ENCODE results near the gene WDR27. TPM values are rescaled to one million over a fixed set of nuclear protein-coding genes. Genes with fewer than 3 reads are reported as not detected.

Gene WDR27
- total RNA-seq, 1 donor from 2014 or later: 59.0 TPM

- H3K36me3 Mint-ChIP-seq (ENCODE audit: low read depth, unreplicated experiment): peaks cover 14% of the 10 kb centered on the region
- H3K4me1 Mint-ChIP-seq (ENCODE audit: unreplicated experiment): no peaks in the 10 kb centered on the region
- TF ChIP-seq, protein P1, sequence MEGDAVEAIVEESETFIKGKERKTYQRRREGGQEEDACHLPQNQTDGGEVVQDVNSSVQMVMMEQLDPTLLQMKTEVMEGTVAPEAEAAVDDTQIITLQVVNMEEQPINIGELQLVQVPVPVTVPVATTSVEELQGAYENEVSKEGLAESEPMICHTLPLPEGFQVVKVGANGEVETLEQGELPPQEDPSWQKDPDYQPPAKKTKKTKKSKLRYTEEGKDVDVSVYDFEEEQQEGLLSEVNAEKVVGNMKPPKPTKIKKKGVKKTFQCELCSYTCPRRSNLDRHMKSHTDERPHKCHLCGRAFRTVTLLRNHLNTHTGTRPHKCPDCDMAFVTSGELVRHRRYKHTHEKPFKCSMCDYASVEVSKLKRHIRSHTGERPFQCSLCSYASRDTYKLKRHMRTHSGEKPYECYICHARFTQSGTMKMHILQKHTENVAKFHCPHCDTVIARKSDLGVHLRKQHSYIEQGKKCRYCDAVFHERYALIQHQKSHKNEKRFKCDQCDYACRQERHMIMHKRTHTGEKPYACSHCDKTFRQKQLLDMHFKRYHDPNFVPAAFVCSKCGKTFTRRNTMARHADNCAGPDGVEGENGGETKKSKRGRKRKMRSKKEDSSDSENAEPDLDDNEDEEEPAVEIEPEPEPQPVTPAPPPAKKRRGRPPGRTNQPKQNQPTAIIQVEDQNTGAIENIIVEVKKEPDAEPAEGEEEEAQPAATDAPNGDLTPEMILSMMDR (IDR thresholded peaks at IDR 0.05; ENCODE audit: unreplicated experiment): no peak
- no peak for DNase-seq (ENCODE audit: low spot score)
- no peak overlapping the region for H3K4me3 Mint-ChIP-seq (ENCODE audit: unreplicated experiment)
- H3K27me3 Mint-ChIP-seq (ENCODE audit: unreplicated experiment): peaks cover 2% of the 10 kb centered on the region
- H3K9me3 Mint-ChIP-seq (ENCODE audit: unreplicated experiment): no peaks in the 10 kb centered on the region
- H3K27ac Mint-ChIP-seq (ENCODE audit: unreplicated experiment): no peak overlapping the region
Measured at GRCh38 chr6:169564453-169565240, 137.2 kb downstream of the WDR27 start.

- peaks cover 2% of the 10 kb centered on the region for H3K27me3 Mint-ChIP-seq (ENCODE audit: unreplicated experiment)
- DNase-seq (ENCODE audit: low spot score): no peak
- TF ChIP-seq, protein P1 (IDR thresholded peaks at IDR 0.05; ENCODE audit: unreplicated experiment): no peak
- H3K36me3 Mint-ChIP-seq (ENCODE audit: low read depth, unreplicated experiment): peaks cover 16% of the 10 kb centered on the region
- no peak overlapping the region for H3K27ac Mint-ChIP-seq (ENCODE audit: unreplicated experiment)
- H3K4me3 Mint-ChIP-seq (ENCODE audit: unreplicated experiment): no peak overlapping the region
- H3K4me1 Mint-ChIP-seq (ENCODE audit: unreplicated experiment): no peaks in the 10 kb centered on the region
- no peaks in the 10 kb centered on the region for H3K9me3 Mint-ChIP-seq (ENCODE audit: unreplicated experiment)
Measured at GRCh38 chr6:169561665-169562064, 140.2 kb downstream of the WDR27 start.

DNA sequence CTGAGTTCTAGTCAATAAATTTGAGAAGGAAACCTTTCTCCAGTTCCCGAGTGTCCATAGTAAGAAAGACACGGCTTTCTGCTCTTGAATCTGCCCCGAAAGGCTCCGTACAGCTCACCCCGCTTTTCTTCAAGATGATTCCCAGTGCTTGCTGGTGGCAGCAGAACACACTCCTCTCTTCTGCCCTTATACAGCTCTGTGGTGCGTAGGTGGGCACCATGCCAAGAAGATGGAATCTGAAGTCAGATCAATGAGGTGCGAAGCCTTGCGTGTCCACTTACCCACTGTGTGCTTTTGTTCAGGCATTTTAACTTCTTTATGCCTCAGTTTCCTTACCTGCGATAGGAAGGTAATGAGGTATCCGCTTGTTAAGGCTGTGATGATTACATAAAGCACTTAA lies 142.2 kb downstream of the WDR27 start:
- DNase-seq (ENCODE audit: low spot score): no peak
- peaks cover 16% of the 10 kb centered on the region for H3K36me3 Mint-ChIP-seq (ENCODE audit: low read depth, unreplicated experiment)
- TF ChIP-seq, protein P1 (IDR thresholded peaks at IDR 0.05; ENCODE audit: unreplicated experiment): no peak
- no peaks in the 10 kb centered on the region for H3K4me1 Mint-ChIP-seq (ENCODE audit: unreplicated experiment)
- no peaks in the 10 kb centered on the region for H3K9me3 Mint-ChIP-seq (ENCODE audit: unreplicated experiment)
- peak overlapping the region; percentile 56 for H3K4me3 Mint-ChIP-seq (ENCODE audit: unreplicated experiment)
- peaks cover under 1% of the 10 kb centered on the region for H3K27me3 Mint-ChIP-seq (ENCODE audit: unreplicated experiment)
- H3K27ac Mint-ChIP-seq (ENCODE audit: unreplicated experiment): no peak overlapping the region

DNA sequence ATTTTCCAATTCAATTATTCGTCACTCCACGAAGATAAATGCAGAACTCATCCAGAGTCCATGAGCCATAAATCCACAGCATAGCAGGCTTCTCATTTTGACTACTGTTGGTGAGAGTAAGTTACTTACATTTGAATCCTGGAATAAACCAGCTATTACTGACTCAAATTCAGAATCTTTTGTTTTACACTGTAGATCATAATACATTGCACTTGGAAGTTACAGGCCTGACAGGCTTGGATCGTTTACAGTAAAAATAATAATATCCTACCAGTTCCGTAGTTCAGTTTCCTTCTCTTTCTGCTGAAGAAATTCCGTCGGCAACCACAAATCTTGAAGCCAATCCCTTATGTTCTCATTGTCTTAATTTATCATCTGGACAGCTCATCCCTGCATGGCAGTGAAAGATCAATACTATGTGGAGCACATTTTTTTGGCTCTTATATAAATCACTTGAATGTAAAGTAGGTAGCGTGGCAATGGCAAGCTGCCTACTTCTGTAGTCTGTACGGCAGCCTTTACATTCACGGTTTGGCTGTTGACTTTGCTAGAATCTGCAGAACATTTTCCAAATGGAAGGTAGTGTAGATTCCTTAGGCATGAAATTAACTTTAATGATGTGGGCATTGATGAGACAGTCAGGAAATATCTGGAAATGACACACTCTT lies 142.9 kb downstream of the WDR27 start:
- DNase-seq (ENCODE audit: low spot score): no peak
- H3K27me3 Mint-ChIP-seq (ENCODE audit: unreplicated experiment): no peaks in the 10 kb centered on the region
- TF ChIP-seq, protein P1 (IDR thresholded peaks at IDR 0.05; ENCODE audit: unreplicated experiment): no peak
- H3K4me3 Mint-ChIP-seq (ENCODE audit: unreplicated experiment): no peak overlapping the region
- H3K9me3 Mint-ChIP-seq (ENCODE audit: unreplicated experiment): no peaks in the 10 kb centered on the region
- H3K36me3 Mint-ChIP-seq (ENCODE audit: low read depth, unreplicated experiment): peaks cover 16% of the 10 kb centered on the region
- H3K27ac Mint-ChIP-seq (ENCODE audit: unreplicated experiment): no peak overlapping the region
- H3K4me1 Mint-ChIP-seq (ENCODE audit: unreplicated experiment): no peaks in the 10 kb centered on the region

GRCh38 chr6:169558378-169558773 lies 143.5 kb downstream of the WDR27 start:
- Mint-ChIP-seq H3K4me3 (ENCODE audit: unreplicated experiment) (no peak overlapping the region), H3K27ac (ENCODE audit: unreplicated experiment) (no peak overlapping the region), H3K9me3 (ENCODE audit: unreplicated experiment) (no peaks in the 10 kb centered on the region), H3K36me3 (ENCODE audit: low read depth, unreplicated experiment) (peaks cover 16% of the 10 kb centered on the region), H3K4me1 (ENCODE audit: unreplicated experiment) (no peaks in the 10 kb centered on the region), H3K27me3 (ENCODE audit: unreplicated experiment) (no peaks in the 10 kb centered on the region)
- TF ChIP-seq, protein P1 (IDR thresholded peaks at IDR 0.05; ENCODE audit: unreplicated experiment): no peak
- no peak for DNase-seq (ENCODE audit: low spot score)
